Psoas muscle (tissue), 8 donors: Measurements from ENCODE around the gene CTBP2. TPM values are rescaled to one million over a fixed set of nuclear protein-coding genes. Genes with fewer than 3 reads are reported as not detected.

Experiments used
- ATAC-seq, 4 donors: fragments of 200-7000 bp; cut with Tn5 transposase; one replicate each; pipeline ENCODE4 v1.9.1; 2020; ENCODE audit warnings: moderate library complexity in 3 of 4, mild to moderate bottlenecking in 2 of 4
- DNase-seq, 2 donors: peaks; one replicate each; pipeline ENCODE4 v3.0.0-alpha.2; 2020
- H3K27ac ChIP-seq: fragments of 200-600 bp; one replicate; pipeline ENCODE4 v1.8.0; 2022
- H3K27me3 ChIP-seq, 3 donors: fragments of 200-600 bp in 1 of 3; one replicate each; pipeline versions ENCODE4 v1.6.1 to v1.8.0; 2013 to 2022; ENCODE audit warnings: low read length in 2 of 3, mild to moderate bottlenecking in 2 of 3, moderate library complexity in 1 of 3; ENCODE audit not compliant: insufficient read depth in 3 of 3
- H3K36me3 ChIP-seq, 2 donors: fragments of 200-600 bp in 1 of 2; one replicate each; pipeline versions ENCODE4 v1.6.1 to v1.8.0; 2013 to 2022; ENCODE audit warnings: low read depth in 1 of 2, mild to moderate bottlenecking in 1 of 2, moderate library complexity in 1 of 2; ENCODE audit not compliant: insufficient read depth in 1 of 2
- H3K4me1 ChIP-seq: fragments of 200-600 bp; one replicate; pipeline ENCODE4 v1.8.0; 2022
- H3K4me3 ChIP-seq: fragments of 200-600 bp; one replicate; pipeline ENCODE4 v1.8.0; 2022; ENCODE audit warnings: mild to moderate bottlenecking
- H3K9me3 ChIP-seq: fragments of 200-600 bp; one replicate; pipeline ENCODE4 v1.8.0; 2022
- CTCF ChIP-seq: fragments of 200-600 bp; IDR thresholded peaks from one replicate; pipeline ENCODE4 v1.8.0; 2022; ENCODE audit warnings: antibody characterized with exemption
- WGBS, 3 donors: extraction: QIAGEN DNeasy Blood & Tissue Kit; methylation state at CpG; one replicate each; pipeline versions ENCODE4 v1.1.6 to v1.1.7; 2013; 5-methylcytosine and 5-hydroxymethylcytosine counted together
- intact Hi-C, 2 donors: fragments of 100-400 bp; cut with DNase I; formaldehyde crosslinking; loops; one replicate each; pipeline versions ENCODE4 v1.11.0 to v1.14.2; 2022
- polyA plus RNA-seq, 3 donors: library from polyadenylated mRNA; stranded (reverse); fragments of 200-250 nt; gene quantifications; one replicate each; pipeline ENCODE4 v1.2.3, GENCODE V29; 2013
- total RNA-seq, 4 donors: library from RNA; stranded (reverse); fragmentation: NEBNext Ultra II Directional in 2 of 4; extraction: Animal tissue kit (Norgen Biotek cat#: 25700) in 2 of 4; gene quantifications; one replicate each; pipeline versions ENCODE4 v1.2.1 to v1.2.4, GENCODE V29; 2021 to 2023
- donor health status: healthy with polysubstance abuse.
- donor health status: DM: no; HTN: no; CAD: no; lungs with moderate emphysema.
- donor health status: Bipolar disorder and iron deficiency.
- donor health status: healthy.
- donor health status: DM: yes; HTN: yes; CAD: no.
- donor health status: DM: no; HTN: no; CAD: no.
- donor health status: DM: no; HTN: no; CAD: no.
- donor health status: DM: yes; HTN: yes; CAD: no.

Gene CTBP2
- total and polyA plus RNA-seq, 7 donors = 14.7 to 49.8 (median 33.0) TPM

- Histone ChIP-seq H3K9me3 (no peaks in the 10 kb centered on the region), H3K4me3 (peak overlapping the region; percentile 93), H3K36me3 (no peaks in the 10 kb centered on the region), H3K27ac (peak overlapping the region; percentile 98), H3K27me3 (no peaks in the 10 kb centered on the region), H3K4me1 (peaks cover 75% of the 10 kb centered on the region)
- DNase-seq (no peak), ATAC-seq (no peak)
- no peak for TF ChIP-seq CTCF
- WGBS, 3 donors = 8 to 28% (median 11%) methylated on average over 6 of the region's 6 CpGs
- intact Hi-C loops = loop anchor here in 1 of 2 donors (5.0 kb wide), 1 partner anchor 72 kb away; no protein-coding TSS in a partner anchor
These were observed 5.8 kb downstream of the CTBP2 start for GRCh38 chr10:125154529-125154928.

- H3K36me3 ChIP-seq = no peaks in the 10 kb centered on the region
- no peak for DNase-seq
- peak overlapping the region; percentile 93 for H3K4me3 ChIP-seq
- peak overlapping the region; percentile 98 for H3K27ac ChIP-seq
- TF ChIP-seq CTCF = no peak
- H3K4me1 ChIP-seq = peaks cover 82% of the 10 kb centered on the region
- peak in 1 of 4 donors; percentile 35 for ATAC-seq
- WGBS, 3 donors = 15 to 26% (median 16%) methylated on average over 9 of the region's 9 CpGs
- H3K27me3 ChIP-seq = no peaks in the 10 kb centered on the region
- no peaks in the 10 kb centered on the region for H3K9me3 ChIP-seq
- intact Hi-C loops = loop anchor here in 1 of 2 donors (5.0 kb wide), 1 partner anchor 72 kb away; no protein-coding TSS in a partner anchor
These were observed 6.5 kb downstream of the CTBP2 start for GRCh38 chr10:125153703-125154490.

GRCh38 chr10:125152450-125153368 is 7.7 kb downstream of the CTBP2 start:
- Histone ChIP-seq H3K9me3 (no peaks in the 10 kb centered on the region), H3K4me1 (peaks cover 90% of the 10 kb centered on the region), H3K36me3 (no peaks in the 10 kb centered on the region), H3K27ac (peak overlapping the region; percentile 98), H3K27me3 (no peaks in the 10 kb centered on the region), H3K4me3 (peak overlapping the region; percentile 31)
- intact Hi-C loops = loop anchor here in 1 of 2 donors (5.0 kb wide), 1 partner anchor 70 kb away; no protein-coding TSS in a partner anchor
- DNase-seq = peak; percentile 54 to 84
- WGBS, 3 donors = 33 to 44% (median 38%) methylated on average over 21 of the region's 21 CpGs
- no peak for TF ChIP-seq CTCF
- ATAC-seq = peak; percentile 19 to 61 (median 57)

GRCh38 chr10:125151553-125152449 is 8.6 kb downstream of the CTBP2 start:
- H3K36me3 ChIP-seq = no peaks in the 10 kb centered on the region
- H3K27me3 ChIP-seq = no peaks in the 10 kb centered on the region
- H3K4me1 ChIP-seq = peaks cover 90% of the 10 kb centered on the region
- DNase-seq = no peak
- H3K4me3 ChIP-seq = no peak overlapping the region
- no peak for TF ChIP-seq CTCF
- H3K9me3 ChIP-seq = no peaks in the 10 kb centered on the region
- ATAC-seq = no peak
- H3K27ac ChIP-seq = peak overlapping the region; percentile 98
- intact Hi-C loops = loop anchor here in 1 of 2 donors (5.0 kb wide), 1 partner anchor 70 kb away; no protein-coding TSS in a partner anchor
- 64 to 71% (median 71%) methylated on average over 63 to 81 of the region's 81 CpGs for WGBS, 3 donors
